ENCODE measurements around the gene CCDC107.

Gene CCDC107

DNA sequence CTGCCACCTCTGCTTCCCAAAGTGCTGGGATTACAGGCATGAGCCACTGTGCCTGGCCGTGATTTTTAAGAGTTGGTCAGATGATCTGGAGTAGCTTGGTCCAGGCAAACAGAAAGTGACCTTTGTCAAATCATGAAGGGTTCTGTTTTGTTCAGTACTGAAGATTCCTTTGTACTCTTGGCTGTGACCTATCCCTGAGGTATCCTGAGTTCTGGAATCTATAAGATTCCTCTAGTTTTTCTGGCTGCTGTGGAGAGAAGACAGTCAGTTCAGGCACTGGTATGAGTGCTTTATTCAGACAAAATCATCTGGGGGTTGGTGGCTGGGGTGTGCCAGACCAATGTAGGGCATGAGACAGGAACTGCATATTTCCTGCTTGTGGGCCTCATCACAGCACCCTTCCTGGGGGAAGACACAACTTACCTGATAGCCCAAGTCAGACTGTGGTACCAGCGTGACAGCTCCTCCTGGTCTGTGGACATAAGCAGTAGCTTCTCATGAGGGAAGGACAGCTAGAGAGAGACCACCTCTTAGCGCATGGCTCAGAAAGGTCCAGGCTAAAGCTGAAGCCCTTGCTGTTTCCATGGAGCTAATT is 3.8 kb downstream of the CCDC107 start:
- TF ChIP-seq, protein P1, sequence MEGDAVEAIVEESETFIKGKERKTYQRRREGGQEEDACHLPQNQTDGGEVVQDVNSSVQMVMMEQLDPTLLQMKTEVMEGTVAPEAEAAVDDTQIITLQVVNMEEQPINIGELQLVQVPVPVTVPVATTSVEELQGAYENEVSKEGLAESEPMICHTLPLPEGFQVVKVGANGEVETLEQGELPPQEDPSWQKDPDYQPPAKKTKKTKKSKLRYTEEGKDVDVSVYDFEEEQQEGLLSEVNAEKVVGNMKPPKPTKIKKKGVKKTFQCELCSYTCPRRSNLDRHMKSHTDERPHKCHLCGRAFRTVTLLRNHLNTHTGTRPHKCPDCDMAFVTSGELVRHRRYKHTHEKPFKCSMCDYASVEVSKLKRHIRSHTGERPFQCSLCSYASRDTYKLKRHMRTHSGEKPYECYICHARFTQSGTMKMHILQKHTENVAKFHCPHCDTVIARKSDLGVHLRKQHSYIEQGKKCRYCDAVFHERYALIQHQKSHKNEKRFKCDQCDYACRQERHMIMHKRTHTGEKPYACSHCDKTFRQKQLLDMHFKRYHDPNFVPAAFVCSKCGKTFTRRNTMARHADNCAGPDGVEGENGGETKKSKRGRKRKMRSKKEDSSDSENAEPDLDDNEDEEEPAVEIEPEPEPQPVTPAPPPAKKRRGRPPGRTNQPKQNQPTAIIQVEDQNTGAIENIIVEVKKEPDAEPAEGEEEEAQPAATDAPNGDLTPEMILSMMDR (conservative IDR thresholded peaks at IDR 0.05; ENCODE audit: low read depth): no peak
- DNase-seq (ENCODE audit: low spot score): no peak
- ChIA-PET CTCF (interaction anchor here (0.6 to 1.1 kb wide), 5 partner anchors 74 to 172 kb away, joined by 3 to 10 read pairs (median 4); no protein-coding TSS in a partner anchor), POLR2A (ENCODE audit: low non-redundant PET) (interaction anchor here (1.0 to 1.1 kb wide), 2 partner anchors 54 to 68 kb away, joined by 3 read pairs; no protein-coding TSS in a partner anchor)
- peak overlapping the region; percentile 88 for H3K27ac ChIP-seq

DNA sequence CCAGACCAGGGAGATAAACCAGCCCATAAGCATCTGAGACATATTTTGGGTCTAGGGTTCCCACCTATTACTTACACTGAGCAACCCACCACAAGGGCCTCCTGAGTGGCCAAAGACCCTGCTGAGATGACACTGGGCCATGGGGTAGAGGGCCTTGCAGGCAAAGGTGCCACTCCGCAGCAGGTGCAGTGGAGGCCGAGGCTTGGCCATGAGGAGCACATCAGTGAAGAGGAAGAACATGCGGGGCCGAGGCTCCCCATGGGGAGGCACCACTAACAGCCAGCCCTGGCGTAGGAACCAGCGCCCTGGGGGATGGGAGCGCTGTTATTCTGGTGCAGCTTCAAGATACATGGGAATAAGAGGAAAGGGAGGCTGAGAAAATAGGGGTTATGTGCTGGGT is 4.3 kb downstream of the CCDC107 start:
- peak overlapping the region; percentile 88 for H3K27ac ChIP-seq
- ChIA-PET CTCF (no interaction called here), POLR2A (ENCODE audit: low non-redundant PET) (interaction anchor here (1.0 kb wide), 1 partner anchor 54 kb away, joined by 3 read pairs; no protein-coding TSS in a partner anchor)
- TF ChIP-seq, protein P1 (conservative IDR thresholded peaks at IDR 0.05; ENCODE audit: low read depth): no peak
- DNase-seq (ENCODE audit: low spot score): no peak

DNA sequence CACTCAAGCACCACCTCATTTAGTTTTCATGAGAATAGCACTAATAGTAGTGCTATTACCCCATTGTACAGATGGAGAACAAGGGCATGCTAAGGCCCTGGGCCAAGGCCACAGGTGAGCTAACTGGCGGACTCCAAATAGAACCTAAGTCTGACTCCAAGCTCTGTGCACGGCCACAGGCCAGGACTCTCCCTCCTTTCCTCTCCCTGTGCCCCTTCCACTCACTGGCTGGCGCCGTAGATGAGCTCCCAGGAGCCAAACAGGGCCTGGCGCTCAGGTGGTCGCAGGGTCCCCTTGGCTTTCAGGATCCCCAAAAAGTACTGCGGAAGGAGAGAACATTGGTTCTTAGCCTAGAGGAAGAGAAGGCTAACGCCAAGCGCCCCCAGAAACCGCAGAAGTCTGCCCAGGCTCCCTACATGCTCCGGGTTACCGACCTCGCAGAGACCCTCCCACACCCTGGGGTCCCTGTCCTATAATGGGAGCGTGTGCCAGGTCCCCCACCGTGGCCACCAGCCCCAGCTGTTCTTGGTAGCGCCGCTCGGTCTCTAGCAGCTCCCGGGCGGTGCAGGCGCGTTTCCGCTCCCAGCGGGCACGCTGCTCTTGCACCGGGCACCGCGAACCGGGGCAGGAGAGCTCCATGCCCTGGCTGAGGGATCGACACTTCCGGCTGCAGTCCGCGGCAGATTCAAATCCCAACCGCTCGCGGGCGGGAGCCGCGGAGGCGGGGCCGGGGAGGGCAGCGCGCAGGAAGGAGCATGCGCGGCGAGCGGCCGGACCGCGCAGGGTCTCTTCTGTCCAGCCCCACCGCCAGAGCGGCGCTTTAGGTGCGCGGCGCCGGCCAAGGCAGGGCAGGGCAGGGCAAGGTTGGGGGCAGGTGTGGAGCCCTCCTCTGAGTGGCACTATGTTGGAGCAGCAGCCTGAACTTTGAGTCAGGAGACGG is 6.7 kb downstream of the CCDC107 start, which contains the start of gene ARHGEF39:
Gene ARHGEF39 (minus strand): TSS at position 665 of the 940 bp plus-strand sequence. CDS start 26 bp downstream, at position 639.
- CTCF ChIA-PET: interaction anchor here (0.6 to 1.8 kb wide), 3 partner anchors 31 to 90 kb away, joined by 3 to 10 read pairs (median 3); partner anchors contain the start of genes CREB3, MSMP and TLN1
- H3K27ac ChIP-seq: peak within 1 kb of the TSS; percentile 88
- POLR2A ChIA-PET (ENCODE audit: low non-redundant PET): interaction anchor here (0.7 to 1.8 kb wide), 4 partner anchors 9 to 243 kb away, joined by 3 to 6 read pairs (median 4); partner anchors contain the start of genes CA9 and TPM2
- peak; percentile 93 for DNase-seq (ENCODE audit: low spot score)
- TF ChIP-seq, protein P1 (conservative IDR thresholded peaks at IDR 0.05; ENCODE audit: low read depth): no peak; the same call in 1 of the 2 replicates

DNA sequence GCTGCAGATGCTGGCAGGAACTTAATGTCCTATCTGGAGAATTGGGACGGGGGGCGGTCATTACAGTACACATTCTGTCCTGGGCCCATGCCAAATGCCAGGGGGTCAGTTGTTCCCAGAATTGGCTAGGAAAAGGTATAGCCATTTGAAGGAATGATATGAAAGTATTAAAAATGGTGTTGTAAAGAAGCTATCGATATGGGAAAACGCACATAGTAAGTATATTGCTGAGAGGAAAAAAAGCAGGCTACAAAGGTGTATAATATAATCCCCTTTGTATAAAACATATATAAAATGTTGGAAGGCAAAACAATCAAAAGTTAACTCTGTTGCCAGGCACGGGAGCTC is 7.4 kb downstream of the CCDC107 start:
- CTCF ChIA-PET: interaction anchor here (1.8 kb wide), 1 partner anchor 31 kb away, joined by 10 read pairs; no protein-coding TSS in a partner anchor
- DNase-seq (ENCODE audit: low spot score): no peak
- TF ChIP-seq, protein P1 (conservative IDR thresholded peaks at IDR 0.05; ENCODE audit: low read depth): no peak
- H3K27ac ChIP-seq: peak overlapping the region; percentile 88
- POLR2A ChIA-PET (ENCODE audit: low non-redundant PET): interaction anchor here (1.0 to 1.8 kb wide), 3 partner anchors 8 to 92 kb away, joined by 3 to 6 read pairs (median 6); partner anchors contain the start of genes CA9 and TPM2

DNA sequence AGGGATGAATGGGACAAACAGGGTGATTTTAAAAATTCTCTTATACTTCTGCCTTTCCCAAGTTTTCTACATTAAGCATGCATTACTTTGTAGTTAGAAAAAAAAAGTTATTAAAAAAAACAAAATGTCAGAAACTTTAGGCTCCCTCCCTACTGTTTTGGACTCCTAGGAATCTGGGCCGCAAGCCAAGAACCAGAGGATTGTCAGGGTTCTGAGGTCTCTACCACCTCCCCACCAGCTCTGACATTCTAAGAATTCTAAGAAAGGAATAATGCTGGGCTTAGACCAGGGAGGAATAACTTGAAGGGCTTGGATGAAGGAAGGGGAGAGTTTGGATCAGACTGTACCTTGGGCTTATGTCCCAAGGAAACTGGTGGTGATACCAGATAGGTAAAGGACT is 8.0 kb downstream of the CCDC107 start:
- no peak overlapping the region for H3K27ac ChIP-seq
- POLR2A ChIA-PET (ENCODE audit: low non-redundant PET): interaction anchor here (1.0 to 1.5 kb wide), 2 partner anchors 7 to 91 kb away, joined by 3 to 6 read pairs; partner anchors contain the start of gene CA9
- CTCF ChIA-PET: interaction anchor here (1.8 kb wide), 1 partner anchor 30 kb away, joined by 10 read pairs; no protein-coding TSS in a partner anchor
- DNase-seq (ENCODE audit: low spot score): no peak
- TF ChIP-seq, protein P1 (conservative IDR thresholded peaks at IDR 0.05; ENCODE audit: low read depth): no peak

DNA sequence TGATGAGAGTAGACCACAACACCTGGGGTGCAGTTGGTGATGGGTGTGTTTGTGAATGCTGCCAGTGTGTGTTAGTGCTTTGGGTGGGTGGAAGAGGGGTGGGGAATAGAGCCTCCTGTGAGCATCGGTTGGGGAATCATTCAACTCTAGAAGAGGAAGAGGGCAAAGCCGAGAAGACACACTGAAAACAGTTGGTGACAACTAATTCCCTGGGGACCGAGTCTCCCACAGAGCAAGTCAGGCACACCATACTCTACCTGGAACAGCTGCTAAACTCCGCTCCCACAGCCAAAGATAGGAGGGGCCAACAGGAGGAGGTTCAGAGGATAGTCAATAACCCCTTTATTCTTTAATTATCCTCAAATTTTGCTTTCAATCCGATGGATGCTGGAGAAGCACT is 8.5 kb downstream of the CCDC107 start:
- POLR2A ChIA-PET (ENCODE audit: low non-redundant PET): no interaction called here

More for the DNA sequence above, 8.5 kb downstream of the CCDC107 start:
- TF ChIP-seq, protein P1 (conservative IDR thresholded peaks at IDR 0.05; ENCODE audit: low read depth): no peak
- H3K27ac ChIP-seq: no peak overlapping the region
- DNase-seq (ENCODE audit: low spot score): no peak
- CTCF ChIA-PET: no interaction called here

Data from RWPE1 (cell line).